HG02642 (cell line): ENCODE measurements around the gene PTCHD1.

Source experiments
- ATAC-seq: cut with Tn5 transposase; IDR thresholded peaks from one replicate; pipeline ENCODE4 v1.9.1; 2021; ENCODE audit warnings: mild to moderate bottlenecking; ENCODE audit not compliant: unreplicated experiment, poor library complexity

Gene PTCHD1

DNA sequence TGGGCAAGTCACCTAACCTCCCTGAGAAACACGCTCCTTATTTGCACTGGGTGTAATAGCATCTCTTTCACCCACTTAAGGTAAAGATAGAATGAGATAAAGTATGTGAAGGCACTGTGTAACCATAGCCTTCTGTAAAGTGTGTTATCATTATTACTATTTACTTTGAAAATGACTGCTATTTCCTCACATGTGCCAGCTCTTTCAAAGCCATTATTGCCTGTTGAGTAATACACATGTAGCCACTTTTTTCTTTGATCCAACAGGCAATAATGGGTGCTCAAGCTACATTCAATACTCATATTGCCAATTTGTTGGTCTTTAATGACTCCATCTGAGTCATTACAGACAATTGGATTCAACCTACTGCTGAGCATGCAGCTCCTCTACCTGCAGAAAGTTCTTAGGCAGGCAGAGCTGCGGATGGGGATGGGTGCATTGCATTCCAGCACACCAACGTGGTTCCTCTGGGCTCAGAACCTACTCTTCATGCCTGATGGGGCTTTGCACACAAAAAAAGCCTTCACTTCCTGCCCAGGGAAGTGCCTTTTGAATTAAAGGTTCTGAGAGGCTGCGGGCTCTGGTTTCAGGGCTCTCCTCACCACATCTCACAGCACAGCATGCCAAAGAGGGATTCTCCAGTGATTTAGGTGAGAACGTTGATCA, 9.7 kb downstream of the PTCHD1 start:
- no peak for ATAC-seq

- no peak for ATAC-seq
Observed at GRCh38 chrX:23344904-23345271, 10.2 kb downstream of the PTCHD1 start.

DNA sequence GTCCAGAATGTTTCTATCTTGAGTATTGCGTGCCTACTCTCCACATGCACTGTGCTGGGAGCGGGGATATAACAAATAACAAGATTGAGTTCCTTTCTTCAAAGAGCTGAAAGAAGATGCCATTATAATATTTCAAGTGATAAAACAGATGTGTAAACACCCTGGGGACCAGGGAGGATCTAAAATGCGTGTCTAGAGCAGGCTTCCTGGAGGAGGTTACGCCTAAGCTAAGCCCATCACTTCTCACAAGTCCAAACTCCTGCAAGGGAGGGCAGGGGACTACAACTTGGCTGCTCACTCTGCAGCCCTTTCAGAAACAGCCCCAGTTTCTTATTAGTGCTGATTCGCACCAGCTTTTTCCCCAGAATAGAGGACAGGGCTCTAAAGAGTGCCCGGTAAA, 21.5 kb downstream of the PTCHD1 start:
- ATAC-seq, result no peak

- ATAC-seq, result no peak
Observed at GRCh38 chrX:23364416-23364815, 29.8 kb downstream of the PTCHD1 start.

- no peak for ATAC-seq
Observed at GRCh38 chrX:23365541-23365940, 30.9 kb downstream of the PTCHD1 start.

GRCh38 chrX:23366914-23367313, 32.3 kb downstream of the PTCHD1 start:
- no peak for ATAC-seq

DNA sequence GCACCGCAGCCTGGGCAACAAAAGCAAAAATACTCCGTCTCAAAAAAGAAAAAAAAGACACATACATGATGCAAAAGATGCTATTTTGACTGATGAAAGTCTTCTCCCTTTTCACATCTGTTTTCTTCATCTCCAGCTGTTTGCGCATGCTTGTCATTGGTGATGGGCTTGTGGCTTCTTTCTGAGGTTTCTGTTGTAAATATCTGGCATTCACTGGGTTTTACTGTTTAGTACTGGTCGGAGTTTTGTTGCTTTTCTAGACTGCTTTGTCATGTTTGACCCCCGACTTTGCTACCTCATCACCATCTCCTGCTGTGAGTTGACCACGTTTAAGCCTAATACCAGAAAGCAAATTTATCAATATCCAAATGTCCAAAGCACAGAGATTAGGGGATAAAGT, 34.4 kb downstream of the PTCHD1 start:
- ATAC-seq, result no peak

DNA sequence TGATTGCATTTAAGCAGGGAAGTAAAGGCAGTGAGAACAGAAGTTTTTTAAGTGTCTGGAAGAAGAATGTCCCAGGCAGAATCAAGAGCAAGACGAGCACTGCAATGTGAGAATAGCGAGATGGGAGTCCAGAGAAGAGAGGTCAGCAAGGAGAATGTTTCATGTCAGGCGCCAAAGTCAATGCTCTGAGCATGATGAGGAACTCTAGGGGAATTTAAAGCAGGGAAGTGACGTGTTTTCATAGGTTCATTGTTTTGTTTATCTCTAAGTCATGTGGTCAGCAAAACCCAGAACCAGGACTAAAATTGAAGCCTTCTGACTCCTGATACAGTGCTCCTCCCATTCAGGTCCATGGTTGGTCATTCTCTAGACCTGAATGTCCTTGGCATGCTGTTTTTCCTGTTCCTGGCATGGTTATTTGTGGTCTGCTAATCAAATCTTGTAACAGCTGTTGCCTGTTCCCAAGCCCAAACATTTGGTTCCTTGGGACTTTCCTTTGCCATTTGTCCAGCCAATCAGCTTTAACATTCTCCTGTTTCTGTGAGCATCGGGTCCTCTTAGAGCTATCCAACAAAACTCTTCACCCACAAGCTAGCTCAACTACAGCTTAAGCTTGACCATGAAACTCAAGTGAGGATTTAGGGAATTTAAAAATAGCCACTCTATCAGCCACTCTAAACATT, 37.7 kb downstream of the PTCHD1 start:
- ATAC-seq, result no peak

GRCh38 chrX:23373129-23373804, 38.6 kb downstream of the PTCHD1 start:
- no peak for ATAC-seq

- ATAC-seq, result no peak
Observed at GRCh38 chrX:23374291-23374690, 39.6 kb downstream of the PTCHD1 start.

DNA sequence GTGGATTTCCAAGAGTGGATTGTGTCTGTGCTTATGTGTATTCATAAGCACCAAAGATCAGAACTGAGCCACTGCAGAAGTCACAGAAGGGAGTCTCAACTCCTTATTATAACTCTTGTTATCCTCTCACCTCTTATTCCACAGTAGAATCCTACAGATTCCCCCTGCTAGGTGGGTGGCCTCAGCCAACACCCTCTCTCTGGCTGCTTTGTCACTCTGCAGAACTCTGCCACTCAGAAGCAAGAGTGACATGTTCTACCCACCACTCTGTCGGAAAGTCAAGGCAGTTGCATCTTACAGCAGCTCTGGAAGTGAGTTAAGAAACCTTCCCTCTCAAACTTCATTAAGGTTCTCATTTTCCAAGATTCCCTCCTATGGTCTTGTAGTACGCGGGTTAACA, 41.9 kb downstream of the PTCHD1 start:
- ATAC-seq, result no peak

GRCh38 chrX:23380581-23380980, 45.9 kb downstream of the PTCHD1 start:
- no peak for ATAC-seq

- ATAC-seq, result no peak
Observed at GRCh38 chrX:23381099-23382087, 46.7 kb downstream of the PTCHD1 start.

- ATAC-seq, result no peak
Observed at GRCh38 chrX:23382572-23382971, 47.9 kb downstream of the PTCHD1 start.

DNA sequence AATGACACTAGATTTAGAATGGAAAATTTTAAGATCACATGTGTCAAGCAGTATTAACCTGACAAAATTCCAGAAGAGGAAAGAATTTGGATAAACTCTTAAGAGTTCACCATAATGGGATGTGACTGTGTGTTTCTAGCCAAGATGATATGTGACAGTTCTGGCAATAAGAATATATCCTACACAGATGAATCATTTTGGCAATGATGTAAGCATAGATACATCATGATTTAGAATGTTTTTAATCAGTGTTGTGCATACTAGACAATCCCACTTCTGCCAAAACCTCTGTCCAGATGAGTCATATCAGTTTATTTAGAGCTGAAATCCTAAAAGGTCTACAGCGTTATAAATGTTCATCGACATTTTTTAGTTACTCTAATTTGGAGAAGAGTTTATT, 48.8 kb downstream of the PTCHD1 start:
- no peak for ATAC-seq

- ATAC-seq, result no peak
Observed at GRCh38 chrX:23385242-23385641, 50.6 kb downstream of the PTCHD1 start.

GRCh38 chrX:23386260-23386659, 51.6 kb downstream of the PTCHD1 start:
- ATAC-seq, result no peak

DNA sequence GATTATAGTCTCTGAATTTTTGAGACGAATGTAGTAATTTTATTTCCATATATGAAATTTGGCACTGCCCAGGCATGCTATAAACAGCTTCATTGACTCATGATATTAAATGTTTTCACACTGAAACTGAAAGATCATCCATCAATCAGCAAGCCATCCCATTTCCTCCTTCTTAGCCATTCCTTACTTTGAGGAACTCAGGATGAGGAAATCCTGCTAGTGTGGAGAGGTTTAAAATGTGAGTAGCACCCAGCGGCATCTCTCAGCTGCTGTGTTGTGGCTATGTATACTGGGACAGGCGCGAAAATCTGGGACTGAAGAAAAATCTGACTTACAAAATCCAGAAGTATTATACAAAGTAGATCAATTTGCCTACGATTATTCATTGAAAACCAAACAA, 52.1 kb downstream of the PTCHD1 start:
- ATAC-seq, result no peak

DNA sequence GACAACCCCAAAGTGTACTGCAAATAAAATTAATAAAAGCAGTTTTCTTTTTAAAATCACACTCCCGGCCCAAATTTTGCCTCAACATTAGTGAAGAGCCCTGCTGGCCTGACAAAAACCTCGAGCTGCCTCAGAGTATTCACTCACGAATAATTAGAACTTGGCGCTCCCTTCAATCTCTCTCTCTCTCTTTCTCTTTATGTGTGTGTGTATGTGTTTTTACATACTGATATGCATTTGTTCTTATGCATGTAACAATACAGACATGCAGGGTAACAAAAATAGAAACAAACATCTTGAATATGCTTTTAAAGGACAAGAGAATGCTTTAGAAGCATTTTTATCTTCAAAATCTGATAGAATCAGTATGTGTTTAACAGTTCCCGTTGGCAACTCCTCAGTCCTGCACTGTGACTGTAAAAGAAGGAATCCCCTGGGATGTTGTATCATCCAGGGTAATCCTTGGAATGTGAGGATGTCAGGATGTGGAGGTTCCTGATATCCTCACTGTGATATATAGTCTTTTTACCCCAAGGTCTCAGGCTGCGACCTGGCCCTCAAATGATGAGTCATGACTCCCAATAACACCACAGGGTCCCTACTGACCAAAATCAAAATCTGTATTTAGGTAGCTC, 53.0 kb downstream of the PTCHD1 start:
- ATAC-seq, result no peak

DNA sequence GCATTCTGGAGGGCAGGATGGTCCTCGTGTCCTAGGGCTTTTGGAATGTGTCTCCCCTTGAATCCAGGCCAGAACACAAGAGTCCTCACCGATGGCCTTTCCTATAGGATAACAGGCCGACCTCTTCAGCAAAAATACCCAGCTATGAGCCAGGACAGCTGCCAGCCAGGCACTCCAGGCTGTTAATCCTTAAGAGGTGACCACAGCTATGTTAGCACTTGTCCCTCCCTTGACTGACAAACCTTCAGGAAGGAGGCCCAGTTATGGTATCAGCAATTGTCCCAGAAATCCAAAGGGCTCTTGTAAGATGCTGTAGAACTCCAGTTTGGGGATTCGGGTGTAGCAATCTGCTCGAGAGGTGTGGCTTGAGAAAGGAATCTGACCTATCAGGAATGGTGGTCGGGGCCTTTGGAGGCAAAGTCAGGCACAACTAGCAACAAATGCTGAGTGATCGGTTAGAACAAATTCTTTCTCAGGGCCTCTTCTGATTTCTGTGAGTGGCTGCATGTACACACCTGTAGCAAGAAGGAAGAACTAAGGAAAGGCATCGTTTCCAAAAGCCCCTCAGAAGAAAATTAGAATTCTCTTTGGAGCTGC, 54.6 kb downstream of the PTCHD1 start:
- ATAC-seq, result no peak
